Bronchial epithelial cell (primary cell): Measurements from ENCODE around the gene SEC11A. TPM values are rescaled to one million over a fixed set of nuclear protein-coding genes. Genes with fewer than 3 reads are reported as not detected.

ENCODE experiments used
- DNase-seq: peaks from one replicate; pipeline ENCODE4 v3.0.0-alpha.2; 2010; ENCODE audit warnings: low read depth
- FAIRE-seq: peaks from 2 replicates; lab custom pipeline; 2011; peaks lifted over from hg19 to GRCh38; lab: Jason Lieb, UNC
- H3K27me3 ChIP-seq: 2 replicates; pipeline ENCODE4 v1.5.1; 2011; ENCODE audit warnings: low read length; ENCODE audit not compliant: control insufficient read depth, insufficient read depth
- H3K36me3 ChIP-seq: 2 replicates; pipeline ENCODE4 v1.5.1; 2011; ENCODE audit warnings: low read length; ENCODE audit not compliant: control insufficient read depth, insufficient read depth
- H3K4me3 ChIP-seq: 2 replicates; pipeline ENCODE4 v1.5.1; 2011; ENCODE audit warnings: mild to moderate bottlenecking, low read depth, low read length, control low read depth
- CTCF ChIP-seq: IDR thresholded peaks from 2 replicates; pipeline ENCODE4 v1.5.1; 2011; ENCODE audit warnings: mild to moderate bottlenecking, moderate library complexity, low read length, control low read depth, inconsistent platforms; ENCODE audit not compliant: insufficient read depth, severe bottlenecking
- total RNA-seq: library from RNA; depleted of rRNA; stranded (reverse); fragments of >200 nt; gene quantifications from 2 replicates; pipeline ENCODE4 v1.2.1, GENCODE V29; 2014

The SEC11A gene
- total RNA-seq, 1 donor from 2014 or later = 247 TPM

DNA sequence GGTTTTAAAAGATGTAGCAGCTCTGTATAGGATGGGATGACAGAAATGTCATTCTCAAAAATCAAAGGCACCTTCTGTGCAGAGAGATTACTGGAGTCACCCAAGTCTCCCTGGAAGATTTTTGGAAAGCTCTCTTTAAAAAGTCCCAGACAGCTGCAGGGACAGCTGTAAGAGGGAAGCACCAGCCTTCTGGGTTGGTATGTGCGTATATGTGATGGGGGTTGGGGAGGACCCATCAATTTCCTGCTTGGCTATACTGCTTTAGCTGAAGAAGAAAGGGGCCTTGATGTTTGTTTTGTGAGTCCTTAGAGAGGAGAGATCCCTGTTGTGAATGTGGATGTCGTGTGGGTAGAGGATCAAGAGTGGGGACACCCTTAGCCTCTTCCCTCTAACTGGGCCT, 5.4 kb upstream of the SEC11A start:
- FAIRE-seq (no peak), DNase-seq (no peak)
- H3K36me3 ChIP-seq = no peaks in the 10 kb centered on the region
- no peaks in the 10 kb centered on the region for H3K27me3 ChIP-seq
- TF ChIP-seq CTCF = no peak
- no peak overlapping the region for H3K4me3 ChIP-seq

GRCh38 chr15:84715441-84716035, 401 bp downstream of the SEC11A start:
- Histone ChIP-seq H3K4me3 (peak overlapping the region; percentile 95), H3K36me3 (peaks cover 4% of the 10 kb centered on the region), H3K27me3 (no peaks in the 10 kb centered on the region)
- no peak for TF ChIP-seq CTCF
- no peak for FAIRE-seq
- DNase-seq = peak; percentile 60

DNA sequence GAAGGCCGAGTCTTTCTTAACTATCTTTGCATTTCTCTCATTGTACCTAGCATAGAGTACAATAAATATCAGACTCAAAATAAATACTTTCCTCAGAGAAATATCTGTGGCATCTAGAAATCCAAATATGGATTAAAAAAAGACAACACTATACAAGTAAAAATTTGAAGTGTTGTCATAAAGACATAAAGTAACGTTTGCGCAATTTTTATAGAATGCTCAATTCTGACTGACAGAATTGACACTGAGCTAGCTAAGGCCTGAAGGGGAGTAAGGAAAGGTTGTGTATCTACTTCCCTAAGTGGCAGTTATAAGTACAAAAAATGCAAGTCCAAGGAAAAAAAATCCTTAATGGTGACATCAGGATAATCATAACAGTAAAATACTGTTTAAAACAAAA, 1.1 kb downstream of the SEC11A start:
- DNase-seq (no peak), FAIRE-seq (no peak)
- Histone ChIP-seq H3K4me3 (peak overlapping the region; percentile 95), H3K27me3 (no peaks in the 10 kb centered on the region), H3K36me3 (peaks cover 4% of the 10 kb centered on the region)
- TF ChIP-seq CTCF = no peak

DNA sequence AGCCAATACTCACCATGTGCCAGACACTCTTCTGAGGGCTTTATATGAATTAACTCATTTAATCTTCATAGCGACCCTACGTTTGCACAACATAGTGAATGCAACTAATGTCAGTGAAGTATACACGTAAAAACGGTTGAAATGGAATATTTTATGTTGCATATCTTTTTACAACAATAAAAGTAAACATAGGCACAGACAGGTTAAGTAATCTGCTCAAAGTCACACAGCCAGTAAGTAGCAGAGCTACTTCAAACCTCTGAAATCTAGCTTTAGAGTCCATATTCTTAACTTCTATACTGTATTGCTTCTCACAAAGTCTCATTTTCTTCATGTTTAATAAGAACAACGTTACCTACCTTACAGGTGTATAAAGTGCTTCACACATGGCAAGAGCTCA, 1.6 kb downstream of the SEC11A start:
- Histone ChIP-seq H3K27me3 (no peaks in the 10 kb centered on the region), H3K4me3 (peak overlapping the region; percentile 95), H3K36me3 (peaks cover 4% of the 10 kb centered on the region)
- TF ChIP-seq CTCF = no peak
- FAIRE-seq (no peak), DNase-seq (no peak)

- H3K4me3 ChIP-seq = no peak overlapping the region
- H3K27me3 ChIP-seq = no peaks in the 10 kb centered on the region
- FAIRE-seq (no peak), DNase-seq (no peak)
- TF ChIP-seq CTCF = no peak
- H3K36me3 ChIP-seq = peaks cover 1% of the 10 kb centered on the region
Observed at GRCh38 chr15:84703808-84704207, 12.1 kb downstream of the SEC11A start.

DNA sequence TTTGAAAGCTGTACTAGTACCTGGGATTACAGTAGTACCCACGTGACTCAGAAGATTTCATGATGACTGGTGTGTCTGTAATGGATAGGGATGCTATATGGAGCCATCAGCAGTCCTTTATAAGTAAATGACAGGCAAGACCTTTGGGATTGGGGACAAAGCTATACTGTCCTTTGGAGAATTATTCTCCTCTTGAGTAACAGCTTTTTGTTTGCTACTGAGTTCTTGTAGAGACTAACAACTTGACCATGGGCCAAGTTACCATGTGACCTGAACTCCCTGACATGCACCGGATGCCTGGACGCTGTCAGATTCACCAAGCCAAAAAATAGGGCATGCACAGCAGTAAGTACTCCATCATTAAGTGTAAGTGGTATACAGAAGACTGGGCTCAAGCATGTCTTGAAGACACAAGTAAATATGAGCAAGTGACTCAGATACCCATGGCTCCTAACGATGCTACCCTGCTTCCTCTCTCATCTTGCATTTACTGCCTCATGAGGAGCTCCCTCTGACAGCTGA, 12.9 kb downstream of the SEC11A start:
- Histone ChIP-seq H3K4me3 (no peak overlapping the region), H3K36me3 (peaks cover 1% of the 10 kb centered on the region), H3K27me3 (no peaks in the 10 kb centered on the region)
- DNase-seq (no peak), FAIRE-seq (no peak)
- TF ChIP-seq CTCF = no peak
